Epithelial cell of esophagus (primary cell): ENCODE data around the gene NHERF1.

Source experiments
- DNase-seq: peaks from one replicate; pipeline ENCODE4 v3.0.0; 2010; ENCODE audit warnings: low read depth
- H3K4me3 ChIP-seq: 2 replicates; pipeline ENCODE4 v1.5.1; 2011; ENCODE audit warnings: mild to moderate bottlenecking, low read length, control low read depth
- TF ChIP-seq, protein P1 (sequence below): IDR thresholded peaks from 2 replicates; pipeline ENCODE4 v1.5.1; 2011; ENCODE audit warnings: low read depth, mild to moderate bottlenecking, low read length, control low read depth, inconsistent platforms; ENCODE audit not compliant: insufficient read depth; ENCODE audit errors: missing control alignments

The NHERF1 gene

DNA sequence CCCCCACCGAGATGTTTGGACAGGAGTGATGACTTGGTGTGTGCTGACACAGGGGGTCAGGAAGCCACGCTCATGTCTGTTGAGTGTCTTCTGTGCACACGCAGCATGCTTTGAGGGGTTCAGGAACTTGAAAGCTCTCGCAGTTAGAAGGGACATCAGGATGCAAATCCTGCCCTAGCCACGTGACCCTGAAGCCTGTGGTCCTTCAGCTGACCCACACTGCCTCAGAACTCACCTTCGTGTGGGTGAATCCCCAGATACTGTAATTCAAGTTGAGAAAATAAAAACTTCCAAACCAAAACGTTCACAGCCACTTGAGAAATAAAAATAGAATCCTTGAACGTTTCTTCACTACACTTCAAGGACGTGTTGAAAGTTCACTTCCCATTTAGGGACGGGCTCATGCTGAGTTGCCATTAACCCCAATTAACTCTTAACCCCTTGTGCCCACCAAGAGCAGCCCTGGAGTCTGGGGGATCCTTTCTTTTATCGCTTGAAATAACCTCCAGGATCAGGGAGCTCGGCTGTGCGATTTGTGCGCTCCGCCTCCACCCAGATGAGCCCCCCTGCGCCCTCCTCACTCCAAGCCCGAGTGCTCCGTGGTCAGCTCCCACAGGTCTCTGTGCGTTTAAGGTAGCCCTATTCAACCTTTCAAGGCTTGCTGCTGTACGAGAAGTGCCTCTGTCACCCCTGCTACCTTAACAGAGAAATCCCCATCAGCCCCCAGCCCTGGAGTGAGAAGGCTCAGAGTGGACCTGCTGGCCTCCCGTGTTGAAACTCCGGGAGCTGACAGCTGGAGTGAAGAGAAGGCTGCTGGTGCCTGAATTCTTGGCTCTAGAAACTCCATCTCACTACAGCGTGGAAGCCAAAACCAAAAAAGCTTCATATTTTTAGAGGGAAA lies 63.9 kb downstream of the NHERF1 start:
- DNase-seq, result no peak

DNA sequence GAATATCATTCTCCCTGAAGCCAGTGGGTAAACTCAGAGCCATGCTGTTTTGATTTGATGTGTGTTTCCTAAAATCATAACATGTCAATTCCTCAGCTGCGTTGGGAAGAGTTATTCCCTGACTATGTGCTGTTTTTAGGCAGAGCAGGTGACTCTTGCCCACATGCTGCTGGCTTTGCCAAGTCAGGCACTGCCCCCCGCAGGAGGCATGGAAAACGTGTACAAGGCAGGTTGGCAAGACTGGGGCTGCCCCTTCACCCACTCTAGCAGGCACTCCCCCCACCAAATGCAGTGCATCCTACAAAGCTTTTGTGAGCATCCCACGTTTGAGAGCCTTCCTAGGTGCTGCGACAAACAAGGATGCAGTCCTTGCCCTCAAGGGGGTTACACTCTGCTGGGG lies 66.0 kb downstream of the NHERF1 start:
- peak; percentile 4 for DNase-seq
- no peak overlapping the region for H3K4me3 ChIP-seq
- TF ChIP-seq, protein P1, sequence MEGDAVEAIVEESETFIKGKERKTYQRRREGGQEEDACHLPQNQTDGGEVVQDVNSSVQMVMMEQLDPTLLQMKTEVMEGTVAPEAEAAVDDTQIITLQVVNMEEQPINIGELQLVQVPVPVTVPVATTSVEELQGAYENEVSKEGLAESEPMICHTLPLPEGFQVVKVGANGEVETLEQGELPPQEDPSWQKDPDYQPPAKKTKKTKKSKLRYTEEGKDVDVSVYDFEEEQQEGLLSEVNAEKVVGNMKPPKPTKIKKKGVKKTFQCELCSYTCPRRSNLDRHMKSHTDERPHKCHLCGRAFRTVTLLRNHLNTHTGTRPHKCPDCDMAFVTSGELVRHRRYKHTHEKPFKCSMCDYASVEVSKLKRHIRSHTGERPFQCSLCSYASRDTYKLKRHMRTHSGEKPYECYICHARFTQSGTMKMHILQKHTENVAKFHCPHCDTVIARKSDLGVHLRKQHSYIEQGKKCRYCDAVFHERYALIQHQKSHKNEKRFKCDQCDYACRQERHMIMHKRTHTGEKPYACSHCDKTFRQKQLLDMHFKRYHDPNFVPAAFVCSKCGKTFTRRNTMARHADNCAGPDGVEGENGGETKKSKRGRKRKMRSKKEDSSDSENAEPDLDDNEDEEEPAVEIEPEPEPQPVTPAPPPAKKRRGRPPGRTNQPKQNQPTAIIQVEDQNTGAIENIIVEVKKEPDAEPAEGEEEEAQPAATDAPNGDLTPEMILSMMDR, result peak; percentile 9

More for the DNA sequence above, 63.9 kb downstream of the NHERF1 start:
- TF ChIP-seq, protein P1, result no peak
- H3K4me3 ChIP-seq, result no peak overlapping the region

GRCh38 chr17:74815067-74815466 lies 66.6 kb downstream of the NHERF1 start:
- no peak for DNase-seq
- TF ChIP-seq, protein P1, result no peak
- no peak overlapping the region for H3K4me3 ChIP-seq

- no peak overlapping the region for H3K4me3 ChIP-seq
- no peak for DNase-seq
- TF ChIP-seq, protein P1, result peak; percentile 26
Measured at GRCh38 chr17:74815550-74816370, 67.3 kb downstream of the NHERF1 start.

- no peak overlapping the region for H3K4me3 ChIP-seq
- DNase-seq, result no peak
- TF ChIP-seq, protein P1, result no peak
Measured at GRCh38 chr17:74816905-74817620, 68.6 kb downstream of the NHERF1 start.

DNA sequence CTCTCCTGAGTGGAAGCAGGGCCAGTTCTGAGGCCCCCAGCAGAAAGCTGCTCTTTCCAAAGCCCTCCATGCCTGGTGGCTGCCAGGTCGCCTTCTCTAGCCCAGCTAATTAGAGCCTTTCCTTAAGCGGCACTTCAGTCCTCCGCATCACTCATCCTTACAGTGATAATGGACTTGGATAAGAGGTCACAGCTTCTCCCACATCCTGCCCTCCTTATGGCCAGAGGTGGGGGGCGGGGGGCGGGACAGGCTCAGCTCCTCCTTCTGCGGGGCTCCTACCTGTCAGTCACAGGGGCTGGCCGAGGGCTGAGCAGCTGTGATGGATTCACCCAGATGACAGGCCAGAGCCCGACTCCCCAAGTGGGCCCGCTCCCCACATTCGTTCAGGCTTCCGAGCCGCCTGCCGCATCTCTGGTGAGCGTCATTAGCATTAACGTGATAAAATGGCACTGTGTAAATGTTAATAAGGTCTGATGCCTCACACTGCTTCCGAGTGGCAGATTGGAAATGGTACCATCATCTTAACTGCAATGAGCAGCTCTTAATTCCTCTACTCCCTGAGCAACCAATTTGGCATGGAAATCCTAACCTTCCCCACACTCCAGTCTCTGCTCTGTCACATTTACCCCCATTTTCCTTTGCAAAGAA lies 70.0 kb downstream of the NHERF1 start:
- TF ChIP-seq, protein P1, result no peak
- H3K4me3 ChIP-seq, result no peak overlapping the region
- no peak for DNase-seq
